Measurements from ENCODE around the gene QRICH2. TPM values are rescaled to one million over a fixed set of nuclear protein-coding genes. Genes with fewer than 3 reads are reported as not detected.

Gene QRICH2
- total and polyA plus RNA-seq, 10 of the 15 experiments (the other 5 are each of a cell fraction or from before 2014, with no cell fraction given) = 0.04 to 0.72 (median 0.25) TPM

GRCh38 chr17:76297436-76297835 is 10.6 kb downstream of the QRICH2 start:
- ChIA-PET CTCF (interaction anchor here (0.7 to 10.4 kb wide), 7 partner anchors 8 to 283 kb away, joined by 3 to 135 read pairs (median 29); no protein-coding TSS in a partner anchor), POLR2A (interaction anchor here (0.6 to 0.7 kb wide), 2 partner anchors 77 to 179 kb away, joined by 3 to 6 read pairs; no protein-coding TSS in a partner anchor), RAD21 (ENCODE audit: unreplicated experiment) (interaction anchor here (1.3 kb wide), 2 partner anchors 18 to 176 kb away, joined by 4 to 5 read pairs; no protein-coding TSS in a partner anchor), SMC1A (ENCODE audit: uncharacterized antibody, unreplicated experiment) (interaction anchor here (1.4 to 2.3 kb wide), 2 partner anchors 11 to 17 kb away, joined by 4 to 8 read pairs; no protein-coding TSS in a partner anchor)
- DNase-seq (ENCODE audit: low read depth, low spot score) (no peak), FAIRE-seq (no peak), ATAC-seq (no peak)
- Histone ChIP-seq H3K9ac (ENCODE audit: control insufficient read depth, insufficient read depth, low read length) (no peak overlapping the region), H3K4me3 (no peak overlapping the region), H3K4me1 (ENCODE audit: control insufficient read depth, insufficient read depth, low read length) (no peaks in the 10 kb centered on the region), H3K9me3 (replicated peaks; ENCODE audit: control insufficient read depth, insufficient read depth, low read length) (no peaks in the 10 kb centered on the region), H3K27ac (ENCODE audit: control insufficient read depth, insufficient read depth) (no peak overlapping the region), H2AFZ (ENCODE audit: control insufficient read depth, low read depth, low read length) (no peak overlapping the region), H4K20me1 (ENCODE audit: control insufficient read depth, insufficient read depth) (no peaks in the 10 kb centered on the region), H3K79me2 (ENCODE audit: control insufficient read depth, insufficient read depth, low read length) (no peaks in the 10 kb centered on the region), H3K27me3 (replicated peaks in 1 of 2; ENCODE audit: control insufficient read depth in 2 of 2, insufficient read depth in 2 of 2, low read length in 1 of 2) (no peaks in the 10 kb centered on the region), H3K4me2 (ENCODE audit: control insufficient read depth, insufficient read depth) (no peak overlapping the region), H3K36me3 (ENCODE audit: control insufficient read depth in 2 of 2, insufficient read depth in 2 of 2, low read length in 1 of 2) (no peaks in the 10 kb centered on the region)
- in situ Hi-C loops (cut with MboI) = no loop called here
- BruUV-seq (replicated peaks) = no TSS peak
- 80% methylated on average over 1 of the region's 3 CpGs for WGBS (ENCODE audit: insufficient coverage, insufficient replicate concordance, low lambda C conversion rate, missing lambda C conversion rate)
- intact Hi-C loops (cut with micrococcal nuclease; ENCODE audit: unreplicated experiment) = no loop called here
- TF ChIP-seq EGR1 (IDR thresholded peaks at IDR 0.05; ENCODE audit: borderline replicate concordance in 1 of 2, low read depth in 2 of 2, low read length in 2 of 2) = no peak
- no peak for TF ChIP-seq IKZF1 (conservative IDR thresholded peaks at IDR 0.05)
- TF ChIP-seq CEBPB (IDR thresholded peaks at IDR 0.05; ENCODE audit: borderline replicate concordance in 1 of 2, low read depth in 2 of 2, low read length in 2 of 2) = no peak
- TF ChIP-seq, protein P1, sequence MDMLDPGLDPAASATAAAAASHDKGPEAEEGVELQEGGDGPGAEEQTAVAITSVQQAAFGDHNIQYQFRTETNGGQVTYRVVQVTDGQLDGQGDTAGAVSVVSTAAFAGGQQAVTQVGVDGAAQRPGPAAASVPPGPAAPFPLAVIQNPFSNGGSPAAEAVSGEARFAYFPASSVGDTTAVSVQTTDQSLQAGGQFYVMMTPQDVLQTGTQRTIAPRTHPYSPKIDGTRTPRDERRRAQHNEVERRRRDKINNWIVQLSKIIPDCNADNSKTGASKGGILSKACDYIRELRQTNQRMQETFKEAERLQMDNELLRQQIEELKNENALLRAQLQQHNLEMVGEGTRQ (IDR thresholded peaks at IDR 0.05; ENCODE audit: borderline replicate concordance, low read depth, low read length) = no peak
- TF ChIP-seq, protein P2, sequence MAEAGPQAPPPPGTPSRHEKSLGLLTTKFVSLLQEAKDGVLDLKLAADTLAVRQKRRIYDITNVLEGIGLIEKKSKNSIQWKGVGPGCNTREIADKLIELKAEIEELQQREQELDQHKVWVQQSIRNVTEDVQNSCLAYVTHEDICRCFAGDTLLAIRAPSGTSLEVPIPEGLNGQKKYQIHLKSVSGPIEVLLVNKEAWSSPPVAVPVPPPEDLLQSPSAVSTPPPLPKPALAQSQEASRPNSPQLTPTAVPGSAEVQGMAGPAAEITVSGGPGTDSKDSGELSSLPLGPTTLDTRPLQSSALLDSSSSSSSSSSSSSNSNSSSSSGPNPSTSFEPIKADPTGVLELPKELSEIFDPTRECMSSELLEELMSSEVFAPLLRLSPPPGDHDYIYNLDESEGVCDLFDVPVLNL (IDR thresholded peaks at IDR 0.05; ENCODE audit: low read depth, low read length) = no peak
- no peak for TF ChIP-seq YBX1 (IDR thresholded peaks at IDR 0.05)
- no peak for TF ChIP-seq BACH1 (IDR thresholded peaks at IDR 0.05; ENCODE audit: borderline replicate concordance)
- TF ChIP-seq PRDM15 (CRISPR knock-in tag; IDR thresholded peaks at IDR 0.05) = no peak
- no peak for TF ChIP-seq BHLHE40 (IDR thresholded peaks at IDR 0.05; ENCODE audit: borderline replicate concordance in 1 of 2, low read depth in 2 of 2, low read length in 1 of 2)
- TF ChIP-seq CBX3 (IDR thresholded peaks at IDR 0.05; ENCODE audit: borderline replicate concordance, low read depth) = no peak
- no peak for TF ChIP-seq BMI1 (IDR thresholded peaks at IDR 0.05; ENCODE audit: borderline replicate concordance)
- no peak for TF ChIP-seq ATF7 (IDR thresholded peaks at IDR 0.05; ENCODE audit: low read depth)
- no peak for TF ChIP-seq RELA (IDR thresholded peaks at IDR 0.05; ENCODE audit: borderline replicate concordance, partially characterized antibody)
- TF ChIP-seq, protein P3, sequence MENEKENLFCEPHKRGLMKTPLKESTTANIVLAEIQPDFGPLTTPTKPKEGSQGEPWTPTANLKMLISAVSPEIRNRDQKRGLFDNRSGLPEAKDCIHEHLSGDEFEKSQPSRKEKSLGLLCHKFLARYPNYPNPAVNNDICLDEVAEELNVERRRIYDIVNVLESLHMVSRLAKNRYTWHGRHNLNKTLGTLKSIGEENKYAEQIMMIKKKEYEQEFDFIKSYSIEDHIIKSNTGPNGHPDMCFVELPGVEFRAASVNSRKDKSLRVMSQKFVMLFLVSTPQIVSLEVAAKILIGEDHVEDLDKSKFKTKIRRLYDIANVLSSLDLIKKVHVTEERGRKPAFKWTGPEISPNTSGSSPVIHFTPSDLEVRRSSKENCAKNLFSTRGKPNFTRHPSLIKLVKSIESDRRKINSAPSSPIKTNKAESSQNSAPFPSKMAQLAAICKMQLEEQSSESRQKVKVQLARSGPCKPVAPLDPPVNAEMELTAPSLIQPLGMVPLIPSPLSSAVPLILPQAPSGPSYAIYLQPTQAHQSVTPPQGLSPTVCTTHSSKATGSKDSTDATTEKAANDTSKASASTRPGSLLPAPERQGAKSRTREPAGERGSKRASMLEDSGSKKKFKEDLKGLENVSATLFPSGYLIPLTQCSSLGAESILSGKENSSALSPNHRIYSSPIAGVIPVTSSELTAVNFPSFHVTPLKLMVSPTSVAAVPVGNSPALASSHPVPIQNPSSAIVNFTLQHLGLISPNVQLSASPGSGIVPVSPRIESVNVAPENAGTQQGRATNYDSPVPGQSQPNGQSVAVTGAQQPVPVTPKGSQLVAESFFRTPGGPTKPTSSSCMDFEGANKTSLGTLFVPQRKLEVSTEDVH (IDR thresholded peaks at IDR 0.05; ENCODE audit: low read depth, partially characterized antibody) = no peak
- no peak for TF ChIP-seq SUZ12 (IDR thresholded peaks at IDR 0.05; ENCODE audit: unreplicated experiment)
- no peak for TF ChIP-seq HDAC2 (IDR thresholded peaks at IDR 0.05)
